Activated CD8-positive, alpha-beta T cell treated with anti-CD3 and anti-CD28 coated beads for 36 hours (primary cell): ENCODE data around the gene ZBTB45. TPM values are rescaled to one million over a fixed set of nuclear protein-coding genes. Genes with fewer than 3 reads are reported as not detected.

Source experiments
- ATAC-seq: fragments of 200-7000 bp; cut with Tn5 transposase; one replicate; pipeline ENCODE4 v1.10.0; 2021; ENCODE audit warnings: mild to moderate bottlenecking, moderate library complexity
- CTCF ChIA-PET: fragments of 350-600 bp; sonication (Branson Sonifier 250); formaldehyde crosslinking; loops from one replicate; lab custom pipeline; 2021; ENCODE audit warnings: antibody characterized with exemption; lab: Charles Lee
- POLR2A ChIA-PET: fragments of 350-600 bp; sonication (Branson Sonifier 250); formaldehyde crosslinking; loops from one replicate; lab custom pipeline; 2021; ENCODE audit warnings: antibody characterized with exemption; lab: Charles Lee
- DNase-seq: peaks from one replicate; pipeline ENCODE4 v3.0.0-alpha.2; 2020
- H3K27ac Mint-ChIP-seq: one replicate; pipeline ENCODE4 v1.8.0; 2021; ENCODE audit warnings: mild to moderate bottlenecking, mixed read lengths
- H3K27me3 Mint-ChIP-seq: one replicate; pipeline ENCODE4 v1.8.0; 2021; ENCODE audit warnings: mixed read lengths
- H3K36me3 Mint-ChIP-seq: one replicate; pipeline ENCODE4 v1.8.0; 2021; ENCODE audit warnings: low read depth, mixed read lengths
- H3K4me1 Mint-ChIP-seq: one replicate; pipeline ENCODE4 v1.8.0; 2021; ENCODE audit warnings: low read depth, mixed read lengths
- H3K4me3 Mint-ChIP-seq: one replicate; pipeline ENCODE4 v1.8.0; 2021; ENCODE audit warnings: mild to moderate bottlenecking, moderate library complexity, mixed read lengths
- H3K9me3 Mint-ChIP-seq: one replicate; pipeline ENCODE4 v1.8.0; 2021; ENCODE audit warnings: mixed read lengths
- CTCF ChIP-seq: fragments of 200-600 bp; IDR thresholded peaks from one replicate; pipeline ENCODE4 v1.8.0; 2022; ENCODE audit warnings: antibody characterized with exemption, mild to moderate bottlenecking
- intact Hi-C: fragments of 100-400 bp; cut with micrococcal nuclease; formaldehyde crosslinking; loops from one replicate; pipeline ENCODE4 v1.10.0; 2022
- total RNA-seq, 2 experiments: library from RNA; stranded (reverse); gene quantifications; one replicate each; pipeline ENCODE4 v1.2.3, GENCODE V29; 2021

The ZBTB45 gene
- total RNA-seq, 2 experiments from 2014 or later: 7.4 to 7.9 TPM

GRCh38 chr19:58547323-58548312 lies 28.0 kb upstream of the ZBTB45 start:
- peak overlapping the region; percentile 92 for H3K27ac Mint-ChIP-seq
- H3K27me3 Mint-ChIP-seq: peaks cover 2% of the 10 kb centered on the region
- DNase-seq: no peak
- intact Hi-C loops: no loop called here
- H3K4me1 Mint-ChIP-seq: peaks cover 37% of the 10 kb centered on the region
- H3K36me3 Mint-ChIP-seq: peaks cover 65% of the 10 kb centered on the region
- ChIA-PET CTCF (interaction anchor here (0.9 kb wide), 2 partner anchors 27 to 33 kb away, joined by 3 to 4 read pairs; no protein-coding TSS in a partner anchor), POLR2A (interaction anchor here (1.0 to 13.1 kb wide), 5 partner anchors 11 to 31 kb away, joined by 3 to 164 read pairs (median 5); partner anchors contain the start of genes UBE2M and ZBTB45)
- no peak for TF ChIP-seq CTCF
- H3K9me3 Mint-ChIP-seq: no peaks in the 10 kb centered on the region
- no peak for ATAC-seq
- peak overlapping the region; percentile 96 for H3K4me3 Mint-ChIP-seq

- Mint-ChIP-seq H3K36me3 (peaks cover 52% of the 10 kb centered on the region), H3K9me3 (no peaks in the 10 kb centered on the region), H3K27me3 (peaks cover 6% of the 10 kb centered on the region), H3K4me1 (peaks cover 35% of the 10 kb centered on the region), H3K27ac (peak overlapping the region; percentile 92), H3K4me3 (peak overlapping the region; percentile 96)
- intact Hi-C loops: no loop called here
- DNase-seq (no peak), ATAC-seq (no peak)
- no peak for TF ChIP-seq CTCF
- POLR2A ChIA-PET: interaction anchor here (1.0 to 13.1 kb wide), 7 partner anchors 8 to 165 kb away, joined by 3 to 164 read pairs (median 27); partner anchors contain the start of genes CHMP2A, UBE2M, ZBTB45 and ZNF837
- CTCF ChIA-PET: no interaction called here
Observed at GRCh38 chr19:58546019-58546530, 26.5 kb upstream of the ZBTB45 start.

- peak overlapping the region; percentile 92 for H3K27ac Mint-ChIP-seq
- intact Hi-C loops: no loop called here
- H3K36me3 Mint-ChIP-seq: peaks cover 46% of the 10 kb centered on the region
- H3K9me3 Mint-ChIP-seq: no peaks in the 10 kb centered on the region
- POLR2A ChIA-PET: interaction anchor here (1.0 to 13.1 kb wide), 9 partner anchors 9 to 164 kb away, joined by 3 to 164 read pairs (median 7); partner anchors contain the start of genes CHMP2A, UBE2M, ZBTB45 and ZNF837
- no peak for ATAC-seq
- peak overlapping the region; percentile 96 for H3K4me3 Mint-ChIP-seq
- H3K27me3 Mint-ChIP-seq: peaks cover 7% of the 10 kb centered on the region
- no peak for TF ChIP-seq CTCF
- CTCF ChIA-PET: interaction anchor here (1.2 to 2.7 kb wide), 2 partner anchors 26 to 31 kb away, joined by 3 to 16 read pairs; partner anchors contain the start of gene ZBTB45
- DNase-seq: no peak
- peaks cover 32% of the 10 kb centered on the region for H3K4me1 Mint-ChIP-seq
Observed at GRCh38 chr19:58545286-58546018, 25.8 kb upstream of the ZBTB45 start.

GRCh38 chr19:58544591-58545285 lies 25.1 kb upstream of the ZBTB45 start:
- TF ChIP-seq CTCF: no peak
- Mint-ChIP-seq H3K4me3 (peak overlapping the region; percentile 96), H3K36me3 (peaks cover 42% of the 10 kb centered on the region), H3K27ac (peak overlapping the region; percentile 92), H3K27me3 (peaks cover 9% of the 10 kb centered on the region), H3K9me3 (no peaks in the 10 kb centered on the region), H3K4me1 (peaks cover 32% of the 10 kb centered on the region)
- peak; percentile 38 for ATAC-seq
- ChIA-PET CTCF (interaction anchor here (1.2 to 2.7 kb wide), 5 partner anchors 11 to 36 kb away, joined by 3 to 16 read pairs (median 5); partner anchors contain the start of gene ZBTB45), POLR2A (interaction anchor here (1.0 to 13.1 kb wide), 11 partner anchors 10 to 164 kb away, joined by 3 to 164 read pairs (median 7); partner anchors contain the start of genes CHMP2A, RPS5, UBE2M and ZBTB45)
- intact Hi-C loops: no loop called here
- peak; percentile 47 for DNase-seq
